HEK293T (cell line): ENCODE results near the gene CLSTN3.

Experiments
- ARNT ChIP-seq: fragments of 450-650 bp; IDR thresholded peaks from 2 replicates; pipeline ENCODE4 v1.6.1; 2017; ENCODE audit warnings: mild to moderate bottlenecking
- FOXM1 ChIP-seq: fragments of 450-650 bp; IDR thresholded peaks from 2 replicates; pipeline ENCODE4 v1.6.1; 2017; ENCODE audit warnings: mild to moderate bottlenecking, borderline replicate concordance

- TF ChIP-seq FOXM1: no peak
- TF ChIP-seq ARNT: no peak
These were observed 24.8 kb downstream of the CLSTN3 start for GRCh38 chr12:7154901-7155470.
